VCaP (cell line): ENCODE results near the gene UQCRH.
A peak's percentile ranks its signal among the peaks of the same experiment; 100 is the strongest.

Source experiments
- H3K27ac ChIP-seq: fragments of 450-650 bp; 2 replicates; pipeline ENCODE4 v1.5.1; 2017
- TF ChIP-seq, protein P1 (sequence below): fragments of 450-650 bp; conservative IDR thresholded peaks from 2 replicates; pipeline ENCODE4 v1.5.1; 2017; ENCODE audit warnings: mild to moderate bottlenecking, moderate library complexity

UQCRH gene

DNA sequence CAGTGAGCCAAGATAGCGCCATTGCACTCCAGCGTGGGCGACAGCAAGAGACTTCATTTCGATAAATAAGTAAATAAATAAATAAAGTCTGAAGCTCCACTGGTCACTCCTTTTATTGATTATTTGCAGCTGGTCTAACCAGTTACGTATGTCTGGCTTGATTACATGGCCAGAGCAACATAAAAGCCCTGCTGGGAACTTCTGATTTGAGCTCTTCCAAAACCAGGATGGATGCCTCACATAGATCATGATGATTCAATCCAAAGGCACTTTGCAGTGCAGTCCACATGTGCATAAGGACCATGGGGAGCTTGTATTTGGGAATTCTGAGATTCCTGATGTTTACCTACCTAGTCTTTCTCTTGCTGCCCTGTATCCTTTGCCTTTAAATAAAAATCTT lies 61.1 kb downstream of the UQCRH start:
- peak overlapping the region; percentile 63 for H3K27ac ChIP-seq

DNA sequence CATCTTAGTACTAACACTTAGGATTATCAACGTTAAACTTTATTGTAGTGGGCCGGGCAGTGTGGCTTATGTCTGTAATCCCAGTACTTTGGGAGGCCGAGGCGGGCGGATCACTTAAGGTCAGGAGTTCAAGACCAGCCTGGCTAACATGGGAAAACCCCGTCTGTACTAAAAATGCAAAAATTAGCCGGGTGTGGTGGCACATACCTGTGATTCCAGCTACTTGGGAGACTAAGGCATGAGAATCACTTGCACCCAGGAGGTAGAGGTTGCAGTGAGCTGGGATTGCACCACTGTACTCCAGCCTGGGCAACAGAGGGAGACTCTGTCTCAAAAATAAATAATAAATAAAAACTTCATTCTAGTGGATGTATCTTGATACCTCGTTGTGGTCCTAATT lies 62.3 kb downstream of the UQCRH start:
- H3K27ac ChIP-seq = peak overlapping the region; percentile 63; the same call in 1 of the 2 replicates

More for the DNA sequence above, 61.1 kb downstream of the UQCRH start:
- TF ChIP-seq, protein P1, sequence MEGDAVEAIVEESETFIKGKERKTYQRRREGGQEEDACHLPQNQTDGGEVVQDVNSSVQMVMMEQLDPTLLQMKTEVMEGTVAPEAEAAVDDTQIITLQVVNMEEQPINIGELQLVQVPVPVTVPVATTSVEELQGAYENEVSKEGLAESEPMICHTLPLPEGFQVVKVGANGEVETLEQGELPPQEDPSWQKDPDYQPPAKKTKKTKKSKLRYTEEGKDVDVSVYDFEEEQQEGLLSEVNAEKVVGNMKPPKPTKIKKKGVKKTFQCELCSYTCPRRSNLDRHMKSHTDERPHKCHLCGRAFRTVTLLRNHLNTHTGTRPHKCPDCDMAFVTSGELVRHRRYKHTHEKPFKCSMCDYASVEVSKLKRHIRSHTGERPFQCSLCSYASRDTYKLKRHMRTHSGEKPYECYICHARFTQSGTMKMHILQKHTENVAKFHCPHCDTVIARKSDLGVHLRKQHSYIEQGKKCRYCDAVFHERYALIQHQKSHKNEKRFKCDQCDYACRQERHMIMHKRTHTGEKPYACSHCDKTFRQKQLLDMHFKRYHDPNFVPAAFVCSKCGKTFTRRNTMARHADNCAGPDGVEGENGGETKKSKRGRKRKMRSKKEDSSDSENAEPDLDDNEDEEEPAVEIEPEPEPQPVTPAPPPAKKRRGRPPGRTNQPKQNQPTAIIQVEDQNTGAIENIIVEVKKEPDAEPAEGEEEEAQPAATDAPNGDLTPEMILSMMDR = no peak
